K562 (cell line): ENCODE results near the gene VIPR2. TPM values are rescaled to one million over a fixed set of nuclear protein-coding genes. Genes with fewer than 3 reads are reported as not detected.

Experiments used
- CHD4 ChIP-seq: fragments of 200-600 bp; sonication (generic); IDR thresholded peaks from 3 replicates; pipeline ENCODE4 v1.6.1; 2012; ENCODE audit warnings: low read depth, mild to moderate bottlenecking, mixed read lengths, low read length, inconsistent platforms; ENCODE audit not compliant: insufficient read depth, insufficient replicate concordance, poor library complexity, severe bottlenecking
- PRPF4 ChIP-seq: fragments of 200-400 bp; formaldehyde crosslinking; IDR thresholded peaks from one replicate; pipeline ENCODE4 v1.6.1; 2017; ENCODE audit warnings: low read length, low read depth, mild to moderate bottlenecking; ENCODE audit not compliant: insufficient read depth, poor library complexity, severe bottlenecking
- ZNF644 ChIP-seq: fragments of 200-800 bp; sonication (Bioruptor generic); IDR thresholded peaks from 2 replicates; pipeline ENCODE4 v1.6.1; 2016; ENCODE audit warnings: low read depth, missing genetic modification characterization, missing compliant biosample characterization
- ZNF764 ChIP-seq: fragments of 250-450 bp; sonication (Bioruptor Pico); IDR thresholded peaks from 2 replicates; pipeline ENCODE4 v1.4.0; 2020; ENCODE audit warnings: low read depth, mild to moderate bottlenecking, moderate library complexity
- polyA plus RNA-seq, 8 experiments: library from polyadenylated mRNA; depleted of rRNA in 4 of 8; stranded (reverse) in 5 of 8; unstranded in 3 of 8; fragments of >200 nt; fragmentation: Nextera tagmentation in 2 of 8; fragmentation: Illumina TruSeq in 1 of 8; extraction: Ambion mirVana in 2 of 8; extraction: Trizol in 1 of 8; gene quantifications; 2 replicates each; pipeline versions ENCODE4 v1.2.1 to v1.2.3, GENCODE V29; 2011 to 2014; ENCODE audit warnings: inconsistent platforms in 1 of 8, missing spikeins in 1 of 8
- total RNA-seq, 7 experiments: library from RNA; depleted of rRNA in 6 of 7; stranded (reverse); fragments of >200 nt in 6 of 7; fragmentation: Illumina TruSeq in 2 of 7; extraction: Trizol in 2 of 7; gene quantifications; 2 replicates each; pipeline versions ENCODE4 v1.2.1 to v1.2.3, GENCODE V29; 2011 to 2021; ENCODE audit warnings: low replicate concordance in 1 of 7
- TF ChIP-seq, protein P1 (sequence below): fragments of 450-650 bp; IDR thresholded peaks from 2 replicates; pipeline ENCODE4 v1.6.1; 2018; ENCODE audit not compliant: partially characterized antibody

VIPR2 gene
- total and polyA plus RNA-seq, 9 of the 15 experiments (the other 6 are each of a cell fraction or from before 2014, with no cell fraction given), result 0.04 TPM; not detected in 8

GRCh38 chr7:159032753-159033472, 111.8 kb downstream of the VIPR2 start (continued):
- TF ChIP-seq, protein P1, sequence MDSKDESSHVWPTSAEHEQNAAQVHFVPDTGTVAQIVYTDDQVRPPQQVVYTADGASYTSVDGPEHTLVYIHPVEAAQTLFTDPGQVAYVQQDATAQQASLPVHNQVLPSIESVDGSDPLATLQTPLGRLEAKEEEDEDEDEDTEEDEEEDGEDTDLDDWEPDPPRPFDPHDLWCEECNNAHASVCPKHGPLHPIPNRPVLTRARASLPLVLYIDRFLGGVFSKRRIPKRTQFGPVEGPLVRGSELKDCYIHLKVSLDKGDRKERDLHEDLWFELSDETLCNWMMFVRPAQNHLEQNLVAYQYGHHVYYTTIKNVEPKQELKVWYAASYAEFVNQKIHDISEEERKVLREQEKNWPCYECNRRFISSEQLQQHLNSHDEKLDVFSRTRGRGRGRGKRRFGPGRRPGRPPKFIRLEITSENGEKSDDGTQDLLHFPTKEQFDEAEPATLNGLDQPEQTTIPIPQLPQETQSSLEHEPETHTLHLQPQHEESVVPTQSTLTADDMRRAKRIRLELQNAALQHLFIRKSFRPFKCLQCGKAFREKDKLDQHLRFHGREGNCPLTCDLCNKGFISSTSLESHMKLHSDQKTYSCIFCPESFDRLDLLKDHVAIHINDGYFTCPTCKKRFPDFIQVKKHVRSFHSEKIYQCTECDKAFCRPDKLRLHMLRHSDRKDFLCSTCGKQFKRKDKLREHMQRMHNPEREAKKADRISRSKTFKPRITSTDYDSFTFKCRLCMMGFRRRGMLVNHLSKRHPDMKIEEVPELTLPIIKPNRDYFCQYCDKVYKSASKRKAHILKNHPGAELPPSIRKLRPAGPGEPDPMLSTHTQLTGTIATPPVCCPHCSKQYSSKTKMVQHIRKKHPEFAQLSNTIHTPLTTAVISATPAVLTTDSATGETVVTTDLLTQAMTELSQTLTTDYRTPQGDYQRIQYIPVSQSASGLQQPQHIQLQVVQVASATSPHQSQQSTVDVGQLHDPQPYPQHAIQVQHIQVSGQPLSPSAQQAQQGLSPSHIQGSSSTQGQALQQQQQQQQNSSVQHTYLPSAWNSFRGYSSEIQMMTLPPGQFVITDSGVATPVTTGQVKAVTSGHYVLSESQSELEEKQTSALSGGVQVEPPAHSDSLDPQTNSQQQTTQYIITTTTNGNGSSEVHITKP, result no peak
- TF ChIP-seq CHD4 (no peak), PRPF4 (no peak), ZNF764 (CRISPR knock-in tag) (no peak), ZNF644 (no peak)
- TF ChIP-seq, all 486 proteins: peak for 0
